Mucosa of rectum (tissue), 2 donors: ENCODE data around the gene CHST4.

Experiments
- H3K27ac ChIP-seq, 2 donors: one replicate each; pipeline ENCODE4 v1.7.0; 2013; ENCODE audit warnings: inconsistent platforms in 2 of 2, low read depth in 2 of 2, low read length in 2 of 2
- H3K27me3 ChIP-seq, 2 donors: one replicate each; pipeline ENCODE4 v1.7.0; 2013; ENCODE audit warnings: low read length in 2 of 2; ENCODE audit not compliant: control insufficient read depth in 2 of 2, insufficient read depth in 2 of 2
- H3K36me3 ChIP-seq, 2 donors: one replicate each; pipeline ENCODE4 v1.7.0; 2013; ENCODE audit warnings: low read length in 2 of 2; ENCODE audit not compliant: control insufficient read depth in 2 of 2, insufficient read depth in 2 of 2
- H3K4me1 ChIP-seq, 2 donors: one replicate each; pipeline ENCODE4 v1.7.0; 2013; ENCODE audit warnings: low read length in 2 of 2, mild to moderate bottlenecking in 1 of 2; ENCODE audit not compliant: control insufficient read depth in 2 of 2, insufficient read depth in 2 of 2
- H3K4me3 ChIP-seq, 2 donors: one replicate each; pipeline ENCODE4 v1.7.0; 2013; ENCODE audit warnings: low read length in 2 of 2
- H3K9ac ChIP-seq, 2 donors: one replicate each; pipeline ENCODE4 v1.7.0; 2013; ENCODE audit warnings: low read length in 2 of 2, low read depth in 1 of 2, mild to moderate bottlenecking in 1 of 2
- H3K9me3 ChIP-seq, 2 donors: one replicate each; pipeline ENCODE4 v1.7.0; 2013; ENCODE audit warnings: low read length in 2 of 2; ENCODE audit not compliant: control insufficient read depth in 2 of 2
- donor health status: healthy.
- donor health status: Normal muscosa, but diverticular disease.

Gene CHST4

DNA sequence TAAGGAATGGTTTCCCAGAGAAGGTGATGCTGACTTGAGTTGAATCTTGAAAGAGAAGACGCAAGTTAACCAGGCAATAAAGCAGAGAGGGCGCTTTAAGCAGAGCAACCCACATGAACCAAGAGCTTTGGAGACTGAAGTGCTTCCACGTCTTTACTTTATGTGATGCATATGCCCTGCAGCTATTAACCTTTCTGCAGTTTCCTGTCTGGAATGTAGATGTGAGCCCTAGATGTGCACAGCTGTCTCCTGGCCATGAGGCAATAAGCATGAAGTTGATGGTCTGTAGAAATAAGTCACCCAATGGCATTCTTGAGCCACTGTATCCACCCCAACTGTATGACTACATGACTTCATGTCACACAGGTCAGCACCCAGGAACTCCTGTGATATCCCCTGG, 5.7 kb upstream of the CHST4 start:
- peaks cover 0 to 1% of the 10 kb centered on the region in 2 donors for H3K27me3 ChIP-seq
- H3K36me3 ChIP-seq, result no peaks in the 10 kb centered on the region

DNA sequence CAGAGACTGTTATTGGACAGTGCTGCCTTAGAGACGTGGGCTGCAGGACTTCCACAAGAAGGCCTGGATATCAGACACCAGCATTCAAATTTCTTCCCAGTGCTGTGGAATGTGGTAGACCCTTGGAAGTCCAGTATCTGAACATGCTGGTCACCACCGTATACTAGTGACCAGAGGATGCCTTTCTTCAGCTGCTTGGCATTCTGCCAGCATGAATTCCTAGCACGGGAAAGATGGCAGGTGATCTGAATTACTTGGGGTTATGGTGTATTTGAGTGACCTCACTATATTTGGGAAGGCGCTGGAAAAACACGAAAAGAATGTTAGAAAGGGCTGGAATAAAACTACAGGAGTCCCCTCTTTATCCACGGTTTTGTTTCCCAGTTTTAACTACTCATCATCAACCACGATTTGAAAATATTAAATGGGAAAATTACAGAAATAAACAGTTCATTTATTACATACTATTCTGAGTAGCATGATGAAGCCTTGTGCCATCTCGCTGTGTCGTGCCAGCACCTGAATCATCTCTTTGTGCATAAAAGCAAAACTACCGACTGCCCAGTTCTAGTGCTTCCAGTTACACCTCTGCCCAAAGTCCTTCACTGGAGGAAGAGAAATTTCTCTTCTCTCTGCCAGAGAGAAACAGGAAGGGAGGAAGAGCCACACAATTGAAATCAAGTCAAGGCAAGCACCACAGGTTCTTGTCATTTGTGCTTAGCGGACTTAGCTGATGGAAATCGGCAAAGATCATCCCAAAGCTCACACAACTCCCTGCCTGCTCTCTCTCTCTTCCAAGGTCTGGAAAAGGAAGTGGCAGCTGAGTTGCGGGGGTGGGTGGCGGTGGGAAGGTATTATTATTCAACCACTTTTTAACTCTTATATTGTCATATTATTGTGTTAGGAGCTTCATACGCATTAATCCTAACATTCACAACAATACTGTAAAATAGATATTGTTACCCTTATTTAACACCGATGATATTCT, 1.4 kb upstream of the CHST4 start:
- no peak overlapping the region for H3K27ac ChIP-seq
- no peaks in the 10 kb centered on the region for H3K4me1 ChIP-seq
- H3K9ac ChIP-seq, result no peak overlapping the region
- H3K9me3 ChIP-seq, result no peaks in the 10 kb centered on the region
- H3K36me3 ChIP-seq, result no peaks in the 10 kb centered on the region
- peaks cover 0 to 7% of the 10 kb centered on the region in 2 donors for H3K27me3 ChIP-seq
- no peak overlapping the region for H3K4me3 ChIP-seq

More for the DNA sequence above, 5.7 kb upstream of the CHST4 start:
- H3K9ac ChIP-seq, result no peak overlapping the region
- H3K27ac ChIP-seq, result no peak overlapping the region
- H3K4me3 ChIP-seq, result no peak overlapping the region
- no peaks in the 10 kb centered on the region for H3K9me3 ChIP-seq
- no peaks in the 10 kb centered on the region for H3K4me1 ChIP-seq

DNA sequence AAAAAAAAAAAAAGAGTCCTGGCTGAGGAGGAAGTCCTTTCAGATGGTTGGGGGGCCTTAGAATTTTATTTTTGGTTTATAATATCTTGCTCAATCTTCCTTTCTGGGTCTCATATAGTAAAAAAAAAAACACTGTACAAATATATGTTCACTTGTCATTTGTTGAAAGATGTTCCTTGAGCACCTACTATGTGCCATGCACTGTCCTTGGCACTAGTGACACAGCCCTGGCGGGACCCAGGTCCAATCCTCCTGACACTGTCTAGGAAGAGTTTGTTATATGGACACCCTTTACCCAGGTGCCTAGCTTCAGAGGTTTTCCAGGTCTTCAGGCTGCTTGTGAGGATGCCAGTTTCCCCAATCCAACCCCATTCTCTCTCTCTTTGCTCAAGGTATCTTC, 2.0 kb downstream of the CHST4 start:
- H3K27ac ChIP-seq, result no peak overlapping the region
- H3K4me3 ChIP-seq, result no peak overlapping the region
- H3K27me3 ChIP-seq, result peaks cover 0 to 7% of the 10 kb centered on the region in 2 donors
- no peak overlapping the region for H3K9ac ChIP-seq
- H3K4me1 ChIP-seq, result no peaks in the 10 kb centered on the region
- H3K36me3 ChIP-seq, result no peaks in the 10 kb centered on the region
- H3K9me3 ChIP-seq, result no peaks in the 10 kb centered on the region

DNA sequence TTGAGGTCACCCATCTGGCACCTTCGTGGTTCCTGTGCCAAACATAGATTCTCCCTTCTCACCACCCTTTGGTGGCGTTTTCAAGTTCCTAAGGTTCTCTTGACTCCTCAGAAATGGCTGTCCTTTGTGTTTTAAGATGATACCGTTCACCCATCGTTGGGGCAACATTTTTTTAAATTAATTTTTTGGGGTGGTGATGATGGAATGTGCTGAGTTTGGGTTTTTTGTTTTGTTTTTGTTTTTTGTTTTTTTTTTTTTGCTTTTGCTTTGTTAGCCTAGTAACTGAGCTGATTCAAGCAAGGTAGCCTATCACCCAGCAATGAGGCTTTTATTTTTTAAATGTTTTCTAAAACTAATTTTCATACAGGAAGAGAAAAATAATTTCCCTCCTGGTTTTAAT, 2.6 kb downstream of the CHST4 start:
- Histone ChIP-seq H3K4me1 (no peaks in the 10 kb centered on the region), H3K36me3 (no peaks in the 10 kb centered on the region), H3K9me3 (no peaks in the 10 kb centered on the region), H3K9ac (no peak overlapping the region), H3K4me3 (no peak overlapping the region), H3K27ac (no peak overlapping the region), H3K27me3 (peaks cover 0 to 7% of the 10 kb centered on the region in 2 donors)

DNA sequence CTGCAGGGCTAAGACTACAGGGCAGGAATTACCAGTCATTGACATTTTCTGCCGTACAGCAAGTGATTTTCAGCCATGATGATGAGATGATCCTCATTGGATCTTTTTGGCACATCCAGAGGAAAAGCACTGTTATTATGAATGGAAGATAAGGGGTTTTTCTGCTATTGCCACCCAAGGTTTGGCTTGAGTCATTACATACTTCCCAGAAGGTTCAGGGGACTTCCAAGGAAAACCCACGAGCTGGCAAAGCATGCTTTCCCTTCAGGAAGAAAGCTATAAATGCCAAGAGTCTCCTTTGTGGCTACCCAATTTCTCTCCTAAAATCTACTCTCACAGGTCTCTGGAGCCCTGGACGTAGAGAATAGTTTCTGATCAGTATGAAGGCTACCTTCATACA, 6.1 kb downstream of the CHST4 start:
- no peak overlapping the region for H3K4me3 ChIP-seq
- H3K27ac ChIP-seq, result no peak overlapping the region
- H3K9ac ChIP-seq, result no peak overlapping the region
- no peaks in the 10 kb centered on the region for H3K9me3 ChIP-seq
- no peaks in the 10 kb centered on the region for H3K27me3 ChIP-seq
- H3K36me3 ChIP-seq, result no peaks in the 10 kb centered on the region
- H3K4me1 ChIP-seq, result no peaks in the 10 kb centered on the region

DNA sequence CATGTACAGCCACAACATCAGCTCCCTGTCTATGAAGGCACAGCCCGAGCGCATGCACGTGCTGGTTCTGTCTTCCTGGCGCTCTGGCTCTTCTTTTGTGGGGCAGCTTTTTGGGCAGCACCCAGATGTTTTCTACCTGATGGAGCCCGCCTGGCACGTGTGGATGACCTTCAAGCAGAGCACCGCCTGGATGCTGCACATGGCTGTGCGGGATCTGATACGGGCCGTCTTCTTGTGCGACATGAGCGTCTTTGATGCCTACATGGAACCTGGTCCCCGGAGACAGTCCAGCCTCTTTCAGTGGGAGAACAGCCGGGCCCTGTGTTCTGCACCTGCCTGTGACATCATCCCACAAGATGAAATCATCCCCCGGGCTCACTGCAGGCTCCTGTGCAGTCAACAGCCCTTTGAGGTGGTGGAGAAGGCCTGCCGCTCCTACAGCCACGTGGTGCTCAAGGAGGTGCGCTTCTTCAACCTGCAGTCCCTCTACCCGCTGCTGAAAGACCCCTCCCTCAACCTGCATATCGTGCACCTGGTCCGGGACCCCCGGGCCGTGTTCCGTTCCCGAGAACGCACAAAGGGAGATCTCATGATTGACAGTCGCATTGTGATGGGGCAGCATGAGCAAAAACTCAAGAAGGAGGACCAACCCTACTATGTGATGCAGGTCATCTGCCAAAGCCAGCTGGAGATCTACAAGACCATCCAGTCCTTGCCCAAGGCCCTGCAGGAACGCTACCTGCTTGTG, 10.7 kb downstream of the CHST4 start:
- Histone ChIP-seq H3K9me3 (no peaks in the 10 kb centered on the region), H3K27me3 (no peaks in the 10 kb centered on the region), H3K36me3 (no peaks in the 10 kb centered on the region), H3K9ac (no peak overlapping the region), H3K4me3 (no peak overlapping the region), H3K27ac (no peak overlapping the region), H3K4me1 (no peaks in the 10 kb centered on the region)

DNA sequence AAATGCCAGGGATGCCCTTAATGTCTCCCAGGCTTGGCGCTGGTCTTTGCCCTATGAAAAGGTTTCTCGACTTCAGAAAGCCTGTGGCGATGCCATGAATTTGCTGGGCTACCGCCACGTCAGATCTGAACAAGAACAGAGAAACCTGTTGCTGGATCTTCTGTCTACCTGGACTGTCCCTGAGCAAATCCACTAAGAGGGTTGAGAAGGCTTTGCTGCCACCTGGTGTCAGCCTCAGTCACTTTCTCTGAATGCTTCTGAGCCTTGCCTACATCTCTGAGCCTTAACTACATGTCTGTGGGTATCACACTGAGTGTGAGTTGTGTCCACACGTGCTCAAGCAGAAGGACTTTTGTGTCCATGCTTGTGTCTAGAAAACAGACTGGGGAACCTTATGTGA, 11.4 kb downstream of the CHST4 start:
- Histone ChIP-seq H3K36me3 (no peaks in the 10 kb centered on the region), H3K9ac (no peak overlapping the region), H3K4me3 (no peak overlapping the region), H3K27ac (no peak overlapping the region), H3K9me3 (no peaks in the 10 kb centered on the region), H3K27me3 (no peaks in the 10 kb centered on the region), H3K4me1 (no peaks in the 10 kb centered on the region)

DNA sequence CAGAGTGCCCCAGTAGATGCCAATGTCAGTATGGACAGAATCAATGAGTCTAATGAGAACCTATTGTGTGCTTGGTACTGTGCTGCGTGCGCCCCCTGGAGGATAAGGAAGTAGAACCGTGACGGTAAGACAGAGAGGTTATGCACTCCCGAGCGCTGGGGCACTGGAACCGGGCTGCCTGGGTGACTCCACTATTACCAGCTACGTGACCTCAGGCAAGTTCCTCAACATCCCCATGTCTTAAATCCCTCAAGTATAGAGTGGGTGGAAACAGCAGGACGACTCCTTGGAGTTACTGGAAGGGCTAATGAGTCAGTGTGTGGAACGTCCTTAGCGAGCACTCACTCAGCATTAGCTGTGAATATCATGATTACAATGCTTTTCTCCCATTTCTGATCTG, 16.2 kb downstream of the CHST4 start:
- Histone ChIP-seq H3K27me3 (no peaks in the 10 kb centered on the region), H3K9me3 (no peaks in the 10 kb centered on the region), H3K27ac (no peak overlapping the region), H3K4me3 (no peak overlapping the region), H3K9ac (no peak overlapping the region), H3K4me1 (no peaks in the 10 kb centered on the region), H3K36me3 (no peaks in the 10 kb centered on the region)

DNA sequence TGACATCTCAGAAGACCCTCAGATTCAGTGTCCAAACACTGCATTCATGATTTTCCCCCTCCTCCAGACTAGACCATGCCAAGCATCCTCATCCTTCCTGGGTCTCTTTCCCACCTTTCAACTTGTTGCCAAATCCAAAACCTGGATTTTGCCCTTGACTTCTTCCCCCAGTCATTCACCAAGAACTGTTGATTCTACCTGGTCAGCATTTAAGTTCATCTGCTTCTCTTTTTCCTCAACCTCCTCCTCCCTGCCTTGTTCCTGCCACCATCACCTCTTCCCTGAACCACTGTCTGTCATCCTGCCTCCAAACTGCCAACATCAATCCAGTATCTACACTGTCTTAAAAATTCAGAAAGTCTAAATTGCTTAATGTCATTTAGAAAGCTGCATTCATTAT, 20.9 kb downstream of the CHST4 start:
- Histone ChIP-seq H3K4me3 (no peak overlapping the region), H3K4me1 (no peaks in the 10 kb centered on the region), H3K9me3 (no peaks in the 10 kb centered on the region), H3K27me3 (no peaks in the 10 kb centered on the region), H3K9ac (no peak overlapping the region), H3K27ac (no peak overlapping the region), H3K36me3 (no peaks in the 10 kb centered on the region)
